Measurements from ENCODE around the gene HELZ. TPM values are rescaled to one million over a fixed set of nuclear protein-coding genes. Genes with fewer than 3 reads are reported as not detected.

The HELZ gene
- polyA plus RNA-seq, 3 donors = 24.8 to 44.1 (median 39.9) TPM

- 95% methylated on average over 21 of the region's 21 CpGs for WGBS (ENCODE audit: insufficient coverage)
- intact Hi-C loops (cut with micrococcal nuclease) = no loop called here
- no peak overlapping the region for H3K4me2 ChIP-seq (replicated peaks; ENCODE audit: extremely low read depth, low read length, poor library complexity, severe bottlenecking)
Measured at GRCh38 chr17:67030641-67031040, 214.4 kb downstream of the HELZ start.

GRCh38 chr17:67027031-67027628, 217.9 kb downstream of the HELZ start:
- H3K4me1 Mint-ChIP-seq = no peaks in the 10 kb centered on the region
- Histone ChIP-seq H3K4me1 (ENCODE audit: control insufficient read depth in 1 of 2, insufficient read depth in 2 of 2, low read length in 2 of 2) (no peaks in the 10 kb centered on the region), H3K36me3 (replicated peaks in 1 of 2; ENCODE audit: control insufficient read depth in 1 of 2, insufficient read depth in 2 of 2, low read length in 2 of 2) (no peaks in the 10 kb centered on the region), H3K27ac (ENCODE audit: low read depth in 1 of 2, low read length in 2 of 2) (no peak overlapping the region), H3K27me3 (ENCODE audit: control insufficient read depth in 2 of 2, insufficient read depth in 2 of 2, low read length in 2 of 2) (no peaks in the 10 kb centered on the region), H3K4me2 (replicated peaks; ENCODE audit: extremely low read depth, low read length, poor library complexity, severe bottlenecking) (no peak overlapping the region), H3K79me2 (ENCODE audit: insufficient read depth, low read length) (no peaks in the 10 kb centered on the region), H3K9ac (ENCODE audit: insufficient read depth, low read length, poor library complexity, severe bottlenecking) (no peak overlapping the region), H3K9me3 (replicated peaks in 1 of 2; ENCODE audit: control insufficient read depth in 1 of 2, insufficient read depth in 1 of 2, low read length in 2 of 2) (no peaks in the 10 kb centered on the region), H4K20me1 (ENCODE audit: insufficient read depth, low read length) (no peaks in the 10 kb centered on the region), H2AFZ (ENCODE audit: insufficient read depth, low read depth, low read length, poor library complexity, severe bottlenecking) (no peak overlapping the region), H3K4me3 (replicated peaks in 1 of 3; ENCODE audit: low read depth in 2 of 3, low read length in 3 of 3) (no peak overlapping the region)
- no peak overlapping the region for H3K4me3 Mint-ChIP-seq
- H3K27ac Mint-ChIP-seq = no peak overlapping the region
- peaks cover 0 to 2% (median 0%) of the 10 kb centered on the region in 7 donors for H3K9me3 Mint-ChIP-seq
- intact Hi-C loops (cut with micrococcal nuclease) = no loop called here
- H3K36me3 Mint-ChIP-seq = no peaks in the 10 kb centered on the region
- WGBS (ENCODE audit: insufficient coverage) = 93% methylated on average over 11 of the region's 12 CpGs
- DNase-seq = no peak
- no peak for TF ChIP-seq CTCF (IDR thresholded peaks at IDR 0.05)
- peaks cover 0 to 7% (median 3%) of the 10 kb centered on the region in 3 donors for H3K27me3 Mint-ChIP-seq (ENCODE audit: low read depth in 3 of 3)

More at GRCh38 chr17:67030641-67031040, 214.4 kb downstream of the HELZ start:
- Mint-ChIP-seq H3K9me3 (peaks cover 0 to 4% (median 2%) of the 10 kb centered on the region in 7 donors), H3K36me3 (no peaks in the 10 kb centered on the region), H3K27ac (no peak overlapping the region), H3K27me3 (ENCODE audit: low read depth in 3 of 3) (peaks cover 0 to 5% (median 5%) of the 10 kb centered on the region in 3 donors), H3K4me1 (no peaks in the 10 kb centered on the region), H3K4me3 (no peak overlapping the region)
- DNase-seq = no peak
- Histone ChIP-seq H2AFZ (ENCODE audit: insufficient read depth, low read depth, low read length, poor library complexity, severe bottlenecking) (no peak overlapping the region), H4K20me1 (ENCODE audit: insufficient read depth, low read length) (no peaks in the 10 kb centered on the region), H3K4me1 (ENCODE audit: control insufficient read depth in 1 of 2, insufficient read depth in 2 of 2, low read length in 2 of 2) (no peaks in the 10 kb centered on the region), H3K27me3 (ENCODE audit: control insufficient read depth in 2 of 2, insufficient read depth in 2 of 2, low read length in 2 of 2) (no peaks in the 10 kb centered on the region), H3K36me3 (replicated peaks in 1 of 2; ENCODE audit: control insufficient read depth in 1 of 2, insufficient read depth in 2 of 2, low read length in 2 of 2) (no peaks in the 10 kb centered on the region), H3K4me3 (replicated peaks in 1 of 3; ENCODE audit: low read depth in 2 of 3, low read length in 3 of 3) (no peak overlapping the region), H3K27ac (ENCODE audit: low read depth in 1 of 2, low read length in 2 of 2) (no peak overlapping the region), H3K9me3 (replicated peaks in 1 of 2; ENCODE audit: control insufficient read depth in 1 of 2, insufficient read depth in 1 of 2, low read length in 2 of 2) (no peaks in the 10 kb centered on the region), H3K79me2 (ENCODE audit: insufficient read depth, low read length) (no peaks in the 10 kb centered on the region), H3K9ac (ENCODE audit: insufficient read depth, low read length, poor library complexity, severe bottlenecking) (no peak overlapping the region)
- no peak for TF ChIP-seq CTCF (IDR thresholded peaks at IDR 0.05)

Measured in CD14-positive monocyte (primary cell).